Activated naive CD4-positive, alpha-beta T cell treated with anti-CD3 and anti-CD28 coated beads, Interleukin-2, amount 10 ng/mL, durations not matched to agents 5 hours and 36 hours (primary cell): ENCODE results near the gene RBPJ. TPM values are rescaled to one million over a fixed set of nuclear protein-coding genes. Genes with fewer than 3 reads are reported as not detected.

Source experiments
- total RNA-seq, 2 experiments: library from RNA; stranded (reverse); gene quantifications; one replicate each; pipeline ENCODE4 v1.2.3, GENCODE V29; 2021

The RBPJ gene
- total RNA-seq: 10 to 100 TPM; 71.9 to 72.8 TPM

GRCh38 chr4:26320538-26321372 is at the start of gene RBPJ:
Gene RBPJ, plus strand, starts transcription at chr4:26321014. Its CDS starts 15 bp downstream, at chr4:26321029.

Other genes starting within 250 kb of the RBPJ start
- gene CCKAR, start 169.5 kb downstream of the RBPJ start, total RNA-seq: not detected